Effector memory CD4-positive, alpha-beta T cell (primary cell): ENCODE results near the gene AACS.

Source experiments
- DNase-seq, 3 donors: peaks; one replicate each; pipeline ENCODE4 v3.0.0-alpha.2; 2020
- H3K27ac ChIP-seq: 2 replicates; pipeline ENCODE4 v1.7.0; 2013; ENCODE audit warnings: mild to moderate bottlenecking, low read length, moderate library complexity; ENCODE audit not compliant: insufficient read depth, poor library complexity, severe bottlenecking
- H3K27me3 ChIP-seq: replicated peaks from 2 replicates; pipeline ENCODE4 v1.7.0; 2013; ENCODE audit warnings: mild to moderate bottlenecking, low read length; ENCODE audit not compliant: insufficient read depth, control insufficient read depth, poor library complexity, severe bottlenecking
- H3K36me3 ChIP-seq: 2 replicates; pipeline ENCODE4 v1.7.0; 2013; ENCODE audit warnings: mild to moderate bottlenecking, low read length, moderate library complexity; ENCODE audit not compliant: control insufficient read depth, insufficient read depth
- H3K4me1 ChIP-seq: 2 replicates; pipeline ENCODE4 v1.7.0; 2013; ENCODE audit warnings: low read length, mild to moderate bottlenecking; ENCODE audit not compliant: control insufficient read depth, insufficient read depth, poor library complexity, severe bottlenecking
- H3K4me3 ChIP-seq: 2 replicates; pipeline ENCODE4 v1.7.0; 2013; ENCODE audit warnings: low read length, low read depth, mild to moderate bottlenecking; ENCODE audit not compliant: insufficient read depth, poor library complexity, severe bottlenecking
- H3K9me3 ChIP-seq: 2 replicates; pipeline ENCODE4 v1.7.0; 2013; ENCODE audit warnings: mild to moderate bottlenecking, low read length, moderate library complexity; ENCODE audit not compliant: control insufficient read depth

The AACS gene

DNA sequence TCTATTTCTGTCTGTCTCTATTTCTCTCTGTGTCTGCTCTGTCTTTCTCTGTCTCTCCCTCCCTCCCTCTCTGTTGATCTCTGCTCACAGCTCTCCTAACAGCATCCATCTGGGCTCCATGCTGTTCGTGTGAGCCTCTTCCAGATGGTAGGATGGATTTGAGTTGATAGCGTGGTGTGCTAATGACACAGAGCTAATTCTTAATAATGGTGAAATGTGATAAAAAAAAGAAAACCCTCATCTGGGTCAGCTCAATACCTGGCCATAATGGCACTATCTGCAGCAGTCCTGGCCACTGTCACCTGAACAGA, 96.4 kb downstream of the AACS start:
- no peaks in the 10 kb centered on the region for H3K27me3 ChIP-seq
- DNase-seq, result no peak
- H3K27ac ChIP-seq, result no peak overlapping the region
- no peaks in the 10 kb centered on the region for H3K4me1 ChIP-seq
- H3K9me3 ChIP-seq, result no peaks in the 10 kb centered on the region
- H3K4me3 ChIP-seq, result no peak overlapping the region
- H3K36me3 ChIP-seq, result no peaks in the 10 kb centered on the region

DNA sequence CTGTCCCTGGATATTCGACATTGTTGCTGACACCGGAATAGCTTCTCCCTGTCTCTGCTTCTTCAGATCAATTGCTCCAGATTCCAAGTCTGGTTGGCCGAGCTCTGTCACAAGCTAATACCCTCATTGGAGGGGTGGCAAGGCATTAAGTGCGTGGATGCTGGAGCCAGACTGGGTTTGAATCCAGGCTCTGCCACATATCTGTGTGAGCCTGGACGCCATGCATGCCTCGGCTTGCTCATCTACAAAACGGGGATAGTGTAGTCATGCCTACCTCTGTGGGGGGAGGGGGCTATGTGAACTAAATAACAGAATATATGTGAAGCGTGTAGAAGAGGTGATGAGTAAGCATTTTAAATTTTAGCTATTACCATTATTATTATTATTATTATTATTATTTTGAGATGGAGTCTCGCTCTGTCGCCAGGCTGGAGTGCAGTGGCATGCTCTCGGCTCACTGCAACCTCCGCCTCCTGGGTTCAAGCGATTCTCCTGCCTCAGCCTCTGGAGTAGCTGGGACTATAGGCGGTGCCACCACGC, 97.3 kb downstream of the AACS start:
- no peaks in the 10 kb centered on the region for H3K4me1 ChIP-seq
- H3K9me3 ChIP-seq, result no peaks in the 10 kb centered on the region
- H3K27me3 ChIP-seq, result no peaks in the 10 kb centered on the region
- H3K36me3 ChIP-seq, result no peaks in the 10 kb centered on the region
- no peak overlapping the region for H3K27ac ChIP-seq
- no peak for DNase-seq
- H3K4me3 ChIP-seq, result no peak overlapping the region

DNA sequence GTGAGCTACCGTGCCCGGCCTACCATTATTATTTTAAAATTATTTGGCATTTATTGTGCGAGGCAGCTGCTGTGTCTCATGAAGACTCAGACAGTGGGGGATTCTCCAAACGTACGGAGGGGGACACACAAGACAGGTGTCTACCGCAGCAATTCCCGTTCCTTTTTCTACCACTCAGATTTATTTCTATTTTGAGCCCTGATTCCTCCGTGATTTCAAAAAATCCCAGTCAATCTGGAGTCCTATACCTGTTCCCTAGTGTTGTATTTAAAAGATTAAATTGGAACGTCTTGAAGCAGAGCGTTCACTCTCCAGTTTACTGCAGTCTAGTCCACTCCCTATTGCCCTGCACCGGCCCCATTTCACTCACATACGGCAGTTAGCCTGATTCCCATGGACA, 97.9 kb downstream of the AACS start:
- no peak for DNase-seq
- Histone ChIP-seq H3K4me3 (no peak overlapping the region), H3K36me3 (no peaks in the 10 kb centered on the region), H3K27me3 (no peaks in the 10 kb centered on the region), H3K9me3 (no peaks in the 10 kb centered on the region), H3K27ac (no peak overlapping the region), H3K4me1 (no peaks in the 10 kb centered on the region)

DNA sequence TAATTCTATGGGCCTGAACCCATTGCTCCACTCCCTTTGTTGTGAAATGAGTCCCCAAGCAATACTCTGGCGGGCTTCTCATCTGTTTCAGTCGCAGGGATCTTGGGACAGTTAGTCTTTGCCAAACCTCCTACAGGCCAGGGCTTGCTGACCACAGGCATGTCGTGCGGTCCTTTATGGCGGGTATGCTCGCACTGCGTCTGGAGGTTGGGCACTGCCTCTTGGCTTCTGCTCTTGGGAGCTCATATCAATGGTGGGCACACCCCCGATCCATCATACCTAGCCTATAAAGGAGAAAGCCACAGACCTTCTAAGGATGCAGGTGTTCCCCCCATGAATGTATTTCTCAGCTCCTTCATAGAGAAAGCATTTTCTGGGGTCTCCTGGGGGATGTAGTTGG, 99.3 kb downstream of the AACS start:
- DNase-seq, result no peak
- no peaks in the 10 kb centered on the region for H3K36me3 ChIP-seq
- H3K4me3 ChIP-seq, result no peak overlapping the region
- no peaks in the 10 kb centered on the region for H3K4me1 ChIP-seq
- H3K27me3 ChIP-seq, result no peaks in the 10 kb centered on the region
- H3K27ac ChIP-seq, result no peak overlapping the region
- H3K9me3 ChIP-seq, result no peaks in the 10 kb centered on the region

DNA sequence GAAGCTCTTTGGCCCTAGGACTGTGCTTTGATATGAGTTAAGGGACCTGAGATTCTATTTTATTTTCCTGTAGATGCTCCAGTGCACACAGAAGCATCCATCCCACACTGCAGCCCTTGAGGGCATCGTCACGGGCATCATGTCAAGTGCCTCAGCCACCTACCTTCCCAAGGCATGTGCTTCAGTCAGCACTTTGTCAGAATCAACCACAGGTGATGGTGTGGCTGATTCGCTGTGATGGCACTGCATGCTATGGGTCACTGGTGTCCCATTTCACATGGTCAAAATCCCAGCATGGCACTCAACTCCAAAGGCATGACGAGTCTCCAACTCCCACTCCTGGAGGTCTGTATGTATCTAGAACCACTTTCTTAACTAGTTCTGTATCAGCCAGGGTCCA, 100.8 kb downstream of the AACS start:
- H3K36me3 ChIP-seq, result no peaks in the 10 kb centered on the region
- H3K4me1 ChIP-seq, result no peaks in the 10 kb centered on the region
- H3K27me3 ChIP-seq, result no peaks in the 10 kb centered on the region
- no peaks in the 10 kb centered on the region for H3K9me3 ChIP-seq
- no peak for DNase-seq
- no peak overlapping the region for H3K27ac ChIP-seq
- H3K4me3 ChIP-seq, result no peak overlapping the region

DNA sequence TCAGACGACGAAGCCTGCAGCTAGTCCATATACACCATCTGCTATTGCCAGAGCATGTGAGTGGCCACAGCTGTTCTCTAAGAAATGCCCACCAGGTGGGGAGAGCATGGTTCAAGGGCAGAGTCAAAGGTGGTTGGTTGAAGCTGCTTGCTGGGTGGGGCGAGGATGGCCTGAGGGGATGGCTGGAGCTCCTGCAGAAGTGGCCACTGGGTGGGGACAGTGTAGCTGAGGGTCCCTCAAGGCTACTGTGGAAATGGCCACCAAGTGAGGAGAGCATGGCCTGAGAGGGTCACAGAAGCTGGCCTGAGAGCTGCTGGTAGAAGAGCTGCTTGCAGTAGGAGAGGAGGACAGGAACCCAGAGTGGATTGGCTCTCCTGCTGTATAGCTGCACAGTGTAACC, 102.4 kb downstream of the AACS start:
- Histone ChIP-seq H3K36me3 (no peaks in the 10 kb centered on the region), H3K9me3 (no peaks in the 10 kb centered on the region), H3K27ac (no peak overlapping the region), H3K4me3 (no peak overlapping the region), H3K27me3 (no peaks in the 10 kb centered on the region), H3K4me1 (no peaks in the 10 kb centered on the region)
- DNase-seq, result no peak

DNA sequence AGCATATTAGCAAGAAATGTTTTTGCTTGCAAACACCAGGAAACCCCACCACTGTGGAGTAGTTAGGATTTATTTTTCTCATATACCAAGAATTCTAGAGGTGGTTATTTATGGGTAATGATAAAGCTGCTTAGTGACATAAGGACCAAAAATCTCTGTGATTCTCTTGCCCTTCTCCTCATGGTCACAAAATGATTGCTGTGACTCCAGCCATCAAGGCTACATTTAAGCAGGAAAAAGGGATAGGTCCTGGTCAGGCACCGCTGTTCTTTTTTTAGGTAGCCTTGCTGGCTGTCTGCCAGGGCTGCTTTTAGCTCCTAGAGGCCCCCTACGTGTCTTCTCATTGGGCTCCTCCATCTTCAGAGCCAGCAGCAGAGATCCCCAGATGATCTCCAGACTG, 104.2 kb downstream of the AACS start:
- no peak for DNase-seq
- H3K36me3 ChIP-seq, result no peaks in the 10 kb centered on the region
- no peaks in the 10 kb centered on the region for H3K9me3 ChIP-seq
- no peaks in the 10 kb centered on the region for H3K27me3 ChIP-seq
- H3K4me3 ChIP-seq, result no peak overlapping the region
- no peak overlapping the region for H3K27ac ChIP-seq
- no peaks in the 10 kb centered on the region for H3K4me1 ChIP-seq

DNA sequence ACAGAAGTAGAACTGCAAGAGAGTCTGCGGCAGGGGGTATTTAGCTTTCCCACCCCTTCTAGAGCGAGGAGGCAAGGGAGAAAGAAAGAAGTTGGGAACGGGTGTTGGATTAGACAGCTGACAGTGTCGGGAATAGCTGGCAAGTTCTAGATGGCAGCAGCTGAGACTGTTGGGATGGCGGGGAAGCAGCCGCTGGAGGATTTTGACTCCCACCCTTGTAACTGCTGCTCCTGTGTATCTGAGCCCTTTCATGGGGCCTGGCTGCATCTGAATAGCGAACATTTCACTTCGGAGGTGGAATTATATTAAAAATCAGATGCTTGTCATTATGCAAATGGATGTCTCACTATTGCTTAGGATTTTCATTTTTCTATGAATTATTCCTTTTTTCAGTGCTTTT, 104.6 kb downstream of the AACS start:
- no peak for DNase-seq
- Histone ChIP-seq H3K27me3 (no peaks in the 10 kb centered on the region), H3K4me3 (no peak overlapping the region), H3K9me3 (no peaks in the 10 kb centered on the region), H3K4me1 (no peaks in the 10 kb centered on the region), H3K27ac (no peak overlapping the region), H3K36me3 (no peaks in the 10 kb centered on the region)

DNA sequence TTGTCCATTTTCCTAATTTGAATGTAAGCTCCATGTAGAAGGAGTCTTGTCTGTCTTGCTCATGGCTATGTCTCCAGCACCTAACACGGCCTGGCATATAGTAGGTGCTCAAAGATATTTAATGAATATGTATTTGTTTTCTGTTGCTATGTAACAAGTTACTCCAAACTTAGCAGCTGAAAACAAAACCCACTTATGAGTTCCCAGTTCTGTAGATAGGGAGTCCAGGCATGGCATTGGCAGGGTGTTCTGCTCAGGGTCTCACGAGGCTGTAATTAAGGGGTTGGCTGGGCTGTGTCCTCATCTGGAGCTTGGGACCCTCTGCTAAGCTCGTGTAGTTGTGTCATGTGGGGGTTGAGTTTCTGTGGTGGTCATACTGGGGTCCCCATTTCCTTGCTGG, 106.0 kb downstream of the AACS start:
- Histone ChIP-seq H3K9me3 (no peaks in the 10 kb centered on the region), H3K4me1 (no peaks in the 10 kb centered on the region)

DNA sequence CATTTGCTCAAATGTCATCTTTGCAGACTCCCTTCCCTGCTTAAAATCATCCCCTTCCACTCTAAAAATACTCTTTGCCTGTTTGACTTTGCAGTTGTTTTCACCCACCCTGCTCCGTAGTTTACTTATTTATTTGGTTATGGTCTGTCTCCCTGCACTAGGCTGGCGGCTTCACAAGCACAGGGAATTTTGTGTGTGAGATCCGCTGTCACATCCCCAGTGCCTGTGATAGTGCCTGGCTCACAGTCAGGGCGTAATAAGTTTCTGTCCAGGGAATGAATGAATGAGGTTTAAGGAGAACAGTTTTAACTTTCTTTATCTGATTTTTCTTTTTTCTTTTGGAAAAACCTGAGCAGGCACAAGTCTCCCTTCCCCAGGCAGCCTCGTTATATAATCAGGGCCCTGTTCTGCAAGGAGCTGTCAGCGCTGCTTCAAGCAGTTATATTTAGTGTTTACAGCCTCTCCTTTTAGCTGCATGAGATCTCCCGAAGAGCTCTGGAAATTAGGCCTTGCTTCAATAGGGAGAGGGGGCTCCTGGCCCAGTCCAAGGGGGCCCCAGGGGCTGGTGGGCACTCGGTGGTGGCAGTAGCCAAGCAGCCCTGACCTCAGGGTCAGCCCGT, 107.1 kb downstream of the AACS start:
- H3K27ac ChIP-seq, result no peak overlapping the region
- H3K4me1 ChIP-seq, result no peaks in the 10 kb centered on the region
- H3K36me3 ChIP-seq, result no peaks in the 10 kb centered on the region
- H3K4me3 ChIP-seq, result no peak overlapping the region
- H3K27me3 ChIP-seq, result no peaks in the 10 kb centered on the region
- H3K9me3 ChIP-seq, result no peaks in the 10 kb centered on the region
- no peak for DNase-seq

More for the DNA sequence above, 106.0 kb downstream of the AACS start:
- no peak for DNase-seq
- H3K36me3 ChIP-seq, result no peaks in the 10 kb centered on the region
- H3K4me3 ChIP-seq, result no peak overlapping the region
- H3K27me3 ChIP-seq, result no peaks in the 10 kb centered on the region
- H3K27ac ChIP-seq, result no peak overlapping the region
